HG02852 (cell line): ENCODE results near the gene SESN1.

Experiments used
- ATAC-seq: cut with Tn5 transposase; IDR thresholded peaks from one replicate; pipeline ENCODE4 v1.9.1; 2021; ENCODE audit warnings: mild to moderate bottlenecking, moderate library complexity; ENCODE audit not compliant: unreplicated experiment

The SESN1 gene

GRCh38 chr6:108941859-108942258 lies 152.8 kb downstream of the SESN1 start:
- no peak for ATAC-seq

- ATAC-seq = no peak
Measured at GRCh38 chr6:108941281-108941680, 153.4 kb downstream of the SESN1 start.

- ATAC-seq = no peak
Measured at GRCh38 chr6:108940741-108941140, 153.9 kb downstream of the SESN1 start.

DNA sequence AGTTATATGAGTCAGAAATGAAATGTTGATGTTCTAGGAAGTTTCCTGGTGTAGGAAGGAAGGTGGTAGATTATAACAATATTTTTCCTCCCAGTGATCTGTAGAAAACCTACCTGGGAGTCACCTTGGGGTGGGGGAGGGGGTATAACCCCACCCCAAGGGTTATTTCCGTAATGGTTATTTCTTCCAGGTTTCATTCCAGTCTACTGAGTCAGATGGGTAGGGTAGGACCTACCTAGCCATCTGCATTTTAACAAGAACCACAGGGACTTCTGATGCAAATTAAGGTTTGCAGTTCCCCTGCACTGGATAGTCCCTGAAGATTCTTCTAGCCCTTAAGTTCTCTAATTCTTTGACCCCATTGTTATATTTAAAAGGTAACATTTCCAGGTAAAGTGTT lies 157.5 kb downstream of the SESN1 start:
- no peak for ATAC-seq
